NCI-H1105 treated with DMSO at 0.1 percent for 48 hours (cell line): Measurements from ENCODE around the gene TMBIM1.
A peak's percentile ranks its signal among the peaks of the same experiment; 100 is the strongest.

ENCODE experiments used
- DNase-seq: peaks from one replicate; lab custom pipeline; 2025; lab: John Stamatoyannopoulos, UW

TMBIM1 gene

GRCh38 chr2:218292048-218293014 lies at the start of gene TMBIM1:
TSS of gene TMBIM1 (minus strand) at chr2:218292503. CDS start at chr2:218282141, 10,362 bp downstream.
- no peak for DNase-seq

GRCh38 chr2:218341381-218341780 lies 49.1 kb upstream of the TMBIM1 start:
- no peak for DNase-seq

GRCh38 chr2:218340656-218341055 lies 48.4 kb upstream of the TMBIM1 start:
- DNase-seq, result no peak

GRCh38 chr2:218334531-218334930 lies 42.2 kb upstream of the TMBIM1 start:
- DNase-seq, result no peak

DNA sequence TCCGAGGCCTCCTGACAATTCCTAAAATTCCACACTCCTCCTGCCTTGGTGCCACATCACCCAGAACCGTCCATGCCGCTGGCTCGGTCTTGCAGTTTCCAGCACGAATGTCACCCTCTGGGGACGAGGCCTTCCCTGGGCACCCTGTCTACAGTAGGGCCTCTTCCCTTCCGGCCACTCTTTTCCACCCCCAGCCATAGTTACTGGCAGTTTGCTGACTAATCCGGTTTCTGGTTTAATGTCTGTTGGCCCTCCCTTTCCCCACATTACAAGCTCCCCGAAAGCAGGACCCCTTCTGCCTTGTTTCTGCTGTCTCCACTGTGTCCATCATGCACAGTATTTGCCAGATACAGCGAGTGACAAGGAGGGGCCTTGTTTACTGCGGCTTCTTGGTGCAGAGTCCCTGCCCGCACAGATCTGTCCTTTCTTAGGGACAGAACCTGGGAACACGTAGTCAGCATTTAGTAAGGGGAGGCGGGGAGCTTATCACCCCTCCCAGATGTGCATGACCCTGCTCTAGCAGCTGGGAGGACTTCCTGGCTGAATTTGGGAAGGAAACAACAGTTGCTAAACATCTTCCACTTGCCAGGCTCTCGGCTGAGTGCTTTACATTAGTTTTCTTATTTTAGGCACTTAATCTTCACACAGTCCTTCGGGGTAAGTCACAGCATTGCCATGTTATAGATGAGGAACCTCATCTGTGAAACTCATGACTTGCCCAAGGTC lies 40.8 kb upstream of the TMBIM1 start:
- no peak for DNase-seq

GRCh38 chr2:218332288-218332687 lies 40.0 kb upstream of the TMBIM1 start:
- no peak for DNase-seq

GRCh38 chr2:218331745-218332144 lies 39.4 kb upstream of the TMBIM1 start:
- no peak for DNase-seq

DNA sequence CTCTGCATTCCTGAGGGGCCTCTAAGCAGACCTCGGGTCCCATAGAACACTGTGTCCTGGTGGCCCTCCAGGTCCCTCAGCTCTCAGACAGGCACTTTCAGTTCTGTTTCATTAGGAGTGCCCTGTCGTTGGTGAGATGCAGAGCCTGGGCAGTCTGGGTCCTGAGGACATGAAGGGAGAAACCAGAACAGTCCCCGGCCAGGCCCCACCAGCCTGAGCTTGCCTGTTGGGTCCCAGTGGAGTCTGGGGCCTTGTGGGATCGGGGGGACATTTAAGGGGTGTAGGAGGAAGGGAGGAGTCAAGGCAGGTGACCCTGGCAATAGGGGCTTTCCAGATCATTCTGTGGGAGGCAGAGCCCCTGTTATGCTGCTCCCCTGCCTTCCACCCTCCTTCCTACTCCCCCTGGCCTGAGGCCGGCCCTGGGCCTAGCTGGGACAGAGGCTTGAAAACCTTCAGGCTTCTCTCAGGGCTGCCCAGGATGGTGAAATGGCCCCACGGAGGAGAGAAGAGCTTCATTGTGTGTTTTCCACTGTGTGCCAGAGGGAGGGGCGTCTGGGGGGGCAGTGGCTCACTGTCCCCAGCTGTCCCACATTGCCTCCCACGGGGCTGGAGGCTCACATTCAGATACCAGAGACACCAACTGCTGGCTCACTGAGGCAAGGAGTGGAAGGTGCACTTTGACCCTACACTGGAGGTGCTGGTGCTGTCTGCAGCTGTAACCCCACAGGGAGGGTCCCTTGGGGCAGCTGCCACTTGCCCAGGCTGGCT lies 37.7 kb upstream of the TMBIM1 start:
- no peak for DNase-seq

DNA sequence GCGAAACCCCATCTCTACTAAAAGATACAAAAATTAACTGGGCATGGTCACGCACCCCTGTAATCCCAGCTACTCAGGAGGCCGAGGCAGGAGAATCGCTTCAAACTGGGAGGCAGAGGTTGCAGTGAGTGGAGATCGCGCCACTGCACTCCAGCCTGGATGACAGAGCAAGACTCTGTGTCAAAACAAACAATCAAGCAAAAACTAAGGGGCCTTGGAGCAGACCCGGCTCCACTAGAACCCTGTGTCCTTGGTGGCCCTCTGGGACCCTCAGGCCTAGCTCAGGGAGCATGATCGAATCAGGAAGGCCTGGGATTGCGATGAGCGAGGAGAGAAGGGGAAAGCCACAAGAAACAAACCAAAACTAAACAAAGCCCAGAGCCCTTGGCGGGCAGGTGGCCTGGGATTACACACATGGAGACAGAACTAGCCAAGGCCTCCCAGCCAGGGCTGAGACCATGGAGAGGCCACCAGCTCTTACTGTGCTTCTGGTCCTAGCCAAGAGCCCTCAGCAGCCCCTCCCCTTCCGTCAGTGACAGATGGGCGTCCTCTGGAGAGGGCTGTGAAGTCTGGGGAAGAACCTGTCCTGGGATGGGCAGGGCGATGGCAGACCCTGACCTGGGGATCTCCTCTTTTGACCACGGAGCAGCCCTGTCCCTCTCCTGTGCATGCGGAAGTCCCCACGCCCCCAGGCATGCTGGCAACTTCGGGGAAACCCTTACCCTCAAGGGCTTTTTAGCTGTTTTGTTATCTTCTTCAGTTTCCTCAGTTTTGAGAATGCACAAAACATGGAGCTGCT lies 36.9 kb upstream of the TMBIM1 start:
- DNase-seq, result no peak

DNA sequence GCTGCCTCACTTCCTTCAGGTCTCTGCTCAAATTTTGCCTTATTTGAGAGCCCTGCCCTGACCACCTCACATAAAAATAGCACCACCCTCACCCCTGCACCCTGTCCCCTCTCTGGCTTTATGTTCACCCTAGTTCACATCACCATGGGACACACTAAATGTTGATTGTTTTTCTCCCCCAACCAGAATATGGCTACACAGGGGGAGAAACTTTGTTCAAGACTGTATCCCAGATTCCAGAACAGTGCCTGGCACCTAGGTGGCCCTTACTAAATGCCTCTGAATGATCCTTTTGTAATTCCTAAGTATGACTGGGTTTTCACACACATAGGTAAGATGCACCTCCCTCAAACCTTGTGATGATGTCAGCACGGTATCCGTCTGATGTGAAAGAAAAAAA lies 36.0 kb upstream of the TMBIM1 start:
- DNase-seq, result no peak

- DNase-seq, result no peak
These were observed 35.3 kb upstream of the TMBIM1 start for GRCh38 chr2:218327451-218328210.

GRCh38 chr2:218326315-218326714 lies 34.0 kb upstream of the TMBIM1 start:
- DNase-seq, result no peak

DNA sequence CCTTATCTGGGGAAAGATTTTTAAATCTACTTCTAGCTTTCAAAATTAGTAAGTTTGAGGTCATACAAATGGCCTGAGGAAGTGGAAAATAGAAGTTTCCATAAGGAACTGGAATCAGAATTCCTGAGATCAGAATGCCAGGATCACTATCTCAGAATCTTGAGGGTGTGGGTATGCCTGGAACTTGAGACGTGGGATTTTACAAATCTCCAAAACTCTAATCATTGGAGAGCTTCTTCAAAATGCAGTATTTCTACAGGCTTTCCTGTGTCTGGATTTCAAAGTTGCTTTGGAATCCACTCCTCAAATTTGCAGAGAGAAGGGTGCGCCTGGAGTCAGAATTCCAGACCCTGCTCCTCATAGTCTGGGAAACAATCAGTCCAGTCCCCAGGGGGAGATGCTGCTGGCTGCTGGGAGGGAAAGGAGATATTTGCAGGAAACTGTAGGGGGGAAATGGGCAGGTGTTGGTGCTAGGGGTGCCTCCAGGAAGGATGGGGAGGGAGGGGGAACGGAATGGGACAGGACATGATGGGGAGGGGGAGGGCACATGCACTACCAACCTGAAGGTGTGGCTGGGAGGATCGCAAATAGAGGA lies 33.4 kb upstream of the TMBIM1 start:
- no peak for DNase-seq

DNA sequence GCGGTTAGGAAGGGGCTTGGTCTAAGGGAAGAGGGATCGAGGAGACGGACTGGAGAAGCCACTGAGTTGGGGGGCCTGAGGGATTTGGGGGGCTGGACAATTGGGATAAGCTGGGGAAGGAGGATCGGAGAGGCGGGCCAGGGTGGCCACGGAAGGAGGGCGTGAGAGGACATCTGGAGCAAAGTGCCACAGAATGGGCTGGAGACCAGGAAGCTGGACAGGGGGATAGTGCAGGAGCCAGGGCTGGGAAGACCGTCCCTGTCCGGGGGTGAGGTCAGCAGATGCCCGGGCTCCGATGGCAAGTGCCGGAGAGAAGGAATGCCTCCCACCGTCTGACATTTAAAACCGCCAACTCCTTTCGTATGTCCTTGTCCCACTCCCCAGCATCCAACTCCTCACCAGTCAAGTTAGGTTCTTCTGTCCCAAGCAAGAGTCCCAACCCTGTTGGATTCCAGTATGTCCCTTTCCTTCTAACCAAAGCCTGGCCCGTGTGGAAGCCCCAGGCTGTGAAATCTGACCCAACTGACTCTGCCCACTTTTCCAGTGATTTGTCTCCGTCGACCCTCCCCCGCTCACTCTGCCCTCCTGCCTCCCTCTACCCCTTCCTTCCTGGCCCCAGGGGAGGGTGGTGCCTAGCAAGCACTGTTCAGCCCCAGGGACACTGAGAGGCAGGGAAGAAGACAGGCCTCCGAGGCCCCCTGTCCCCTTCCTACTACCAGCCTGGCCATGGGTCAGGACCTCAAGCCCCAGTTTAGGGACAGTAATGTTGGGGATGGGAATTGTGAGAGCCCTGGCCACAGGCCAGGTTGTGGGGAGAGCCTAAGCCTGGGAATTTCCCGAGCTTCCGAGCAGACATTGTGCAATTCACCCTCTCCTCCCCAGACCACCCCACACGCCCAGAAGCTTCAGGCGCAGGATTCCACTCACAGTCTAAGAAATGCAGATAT lies 31.5 kb upstream of the TMBIM1 start:
- peak; percentile 27 for DNase-seq

DNA sequence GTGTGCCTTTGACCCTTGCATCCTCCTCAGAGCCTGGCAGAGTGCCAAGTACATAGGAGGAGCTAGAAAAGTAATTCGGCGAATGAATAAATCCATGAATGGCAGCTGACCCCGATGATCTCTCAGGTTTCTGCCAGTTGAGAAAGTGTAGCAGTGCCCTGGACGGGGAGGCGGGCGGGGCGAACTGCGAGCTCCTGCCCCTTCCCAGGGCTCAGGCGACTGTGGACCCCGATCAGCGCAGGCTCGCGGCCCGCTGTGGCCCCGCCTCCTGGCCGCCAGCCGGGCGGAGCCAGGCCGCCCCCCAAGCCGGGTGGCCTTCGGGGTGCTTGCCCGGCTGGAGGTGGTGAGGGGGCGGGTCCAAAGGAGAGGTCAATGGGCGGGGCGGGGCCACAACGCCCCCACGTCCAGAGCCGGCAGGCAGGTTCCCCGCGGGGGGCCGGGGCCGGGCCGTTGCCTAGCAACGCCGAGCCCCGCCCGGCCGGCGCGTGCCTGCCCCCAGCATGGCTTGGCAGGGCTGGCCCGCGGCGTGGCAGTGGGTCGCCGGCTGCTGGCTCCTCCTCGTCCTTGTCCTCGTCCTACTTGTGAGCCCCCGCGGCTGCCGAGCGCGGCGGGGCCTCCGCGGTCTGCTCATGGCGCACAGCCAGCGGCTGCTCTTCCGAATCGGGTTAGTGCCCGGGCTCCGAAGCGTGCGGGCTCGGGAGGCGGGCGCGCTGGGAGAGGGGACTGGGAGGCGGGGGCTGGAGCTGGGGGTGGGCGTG lies 30.6 kb upstream of the TMBIM1 start:
- peak; percentile 78 for DNase-seq

DNA sequence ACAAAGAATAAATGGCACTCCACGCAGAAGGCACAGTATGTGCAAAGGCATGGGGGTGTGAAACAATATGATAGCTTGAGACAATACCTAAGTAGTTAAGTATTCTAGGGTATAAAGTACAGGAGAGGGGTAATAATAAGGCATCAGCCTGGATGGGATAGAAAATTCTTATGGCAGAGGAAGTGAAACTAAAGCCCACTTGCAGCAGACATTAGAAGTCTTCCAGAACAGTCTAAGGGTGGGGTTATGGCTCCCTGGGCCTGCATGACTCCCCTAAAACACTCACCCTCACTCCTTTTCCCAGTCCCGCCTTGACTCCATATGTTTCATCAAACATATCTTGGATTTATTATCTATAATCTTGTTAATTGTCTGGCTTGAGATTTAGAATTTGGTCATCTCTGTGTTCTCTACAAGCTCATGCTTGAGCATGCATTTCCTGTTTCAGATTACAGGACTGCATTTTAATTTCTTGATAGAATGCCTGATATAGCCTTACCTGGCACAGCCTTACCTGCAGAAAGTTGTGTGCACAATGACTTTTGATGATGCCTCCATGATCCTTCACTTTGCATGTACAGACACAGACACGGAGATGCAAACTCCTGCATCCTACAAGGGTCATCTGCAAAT lies 28.5 kb upstream of the TMBIM1 start:
- no peak for DNase-seq

DNA sequence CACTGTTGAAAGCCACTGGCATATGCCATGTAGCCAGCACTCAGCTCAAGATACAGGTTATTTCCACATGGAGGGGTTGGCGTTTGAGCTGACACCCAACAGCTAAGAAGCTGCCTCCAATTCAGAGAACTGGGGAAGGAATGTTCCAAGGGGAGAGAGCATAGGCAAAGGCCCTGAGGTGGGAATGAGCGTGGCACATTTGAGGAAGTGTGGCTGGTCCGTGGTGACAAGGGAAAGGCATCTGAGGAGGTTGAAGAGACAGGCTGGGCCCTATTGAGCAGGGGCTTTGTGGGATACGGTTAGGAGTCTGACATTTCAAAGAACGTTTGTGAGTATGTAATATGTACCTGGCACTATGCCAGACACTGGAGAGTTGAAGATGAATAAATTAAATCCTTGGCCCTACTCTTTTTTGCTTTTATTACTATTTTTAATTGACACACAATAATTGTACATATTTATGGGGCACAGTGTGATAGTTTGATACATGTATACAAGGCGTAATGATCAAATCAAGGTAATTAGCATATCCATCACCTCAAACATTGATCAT lies 27.6 kb upstream of the TMBIM1 start:
- DNase-seq, result peak; percentile 6

DNA sequence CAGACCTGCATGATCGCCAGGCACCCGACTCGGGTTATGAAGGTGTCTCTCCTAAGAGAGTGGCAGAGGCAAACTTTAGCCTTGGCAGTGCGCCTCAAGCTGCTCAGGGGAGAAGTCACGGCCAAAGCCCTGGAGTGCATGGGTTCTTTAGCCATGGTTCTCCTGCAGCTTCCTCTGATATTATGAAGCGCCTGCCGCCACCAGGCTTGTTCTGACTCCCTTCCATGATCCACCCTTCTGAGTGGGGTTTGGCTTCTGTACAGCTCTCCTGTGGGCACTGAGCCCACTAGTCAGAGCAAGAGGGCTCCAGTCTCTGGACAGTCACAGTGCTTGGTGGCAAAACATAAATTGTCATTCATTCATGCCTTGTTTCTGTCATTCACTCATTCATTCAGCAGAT lies 25.9 kb upstream of the TMBIM1 start:
- DNase-seq, result no peak
